HG03280 (cell line): Measurements from ENCODE around the gene RAC3.

Experiments
- ATAC-seq: cut with Tn5 transposase; IDR thresholded peaks from one replicate; pipeline ENCODE4 v1.9.1; 2021; ENCODE audit warnings: mild to moderate bottlenecking, moderate library complexity; ENCODE audit not compliant: unreplicated experiment

The RAC3 gene

DNA sequence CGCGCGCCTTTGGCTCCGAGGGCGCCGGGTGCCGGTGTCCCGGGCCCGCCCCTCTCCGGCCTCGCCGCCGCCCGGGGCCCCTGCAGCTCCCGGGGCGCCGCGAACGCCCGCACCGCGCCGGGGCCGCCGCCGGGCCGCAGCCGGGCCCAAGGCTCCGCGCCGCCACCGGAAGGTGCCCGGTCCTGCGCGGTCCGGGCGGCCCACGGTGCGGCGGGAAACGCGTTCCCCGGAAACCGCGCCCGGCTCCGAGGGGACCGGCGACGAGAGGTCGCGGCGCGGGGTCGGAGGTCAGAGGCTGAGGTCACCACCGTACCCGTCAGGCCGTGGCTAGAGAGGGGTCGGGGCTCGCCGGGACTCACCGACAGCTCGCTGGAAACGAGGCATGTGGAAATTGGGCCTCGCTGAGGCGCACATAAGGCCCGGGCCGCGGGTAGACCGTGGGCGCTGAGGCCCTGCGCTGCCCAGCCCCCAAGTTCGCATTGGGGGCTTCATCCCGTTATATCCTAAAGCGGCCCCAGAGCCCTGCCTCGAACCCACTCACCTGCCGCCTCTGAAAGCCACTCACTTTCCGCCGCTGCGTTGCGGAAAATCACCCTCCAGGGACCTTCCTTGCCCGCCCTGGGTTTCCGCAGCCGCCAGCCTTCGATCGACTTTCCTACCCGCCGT lies 34.3 kb downstream of the RAC3 start, which contains the start of gene DUS1L:
TSS of gene DUS1L (minus strand) at position 167 of the 666 bp plus-strand sequence. CDS start 745 bp downstream, outside the sequence.
- peak; percentile 81 for ATAC-seq

GRCh38 chr17:82070611-82071010 lies 39.1 kb downstream of the RAC3 start:
- no peak for ATAC-seq

DNA sequence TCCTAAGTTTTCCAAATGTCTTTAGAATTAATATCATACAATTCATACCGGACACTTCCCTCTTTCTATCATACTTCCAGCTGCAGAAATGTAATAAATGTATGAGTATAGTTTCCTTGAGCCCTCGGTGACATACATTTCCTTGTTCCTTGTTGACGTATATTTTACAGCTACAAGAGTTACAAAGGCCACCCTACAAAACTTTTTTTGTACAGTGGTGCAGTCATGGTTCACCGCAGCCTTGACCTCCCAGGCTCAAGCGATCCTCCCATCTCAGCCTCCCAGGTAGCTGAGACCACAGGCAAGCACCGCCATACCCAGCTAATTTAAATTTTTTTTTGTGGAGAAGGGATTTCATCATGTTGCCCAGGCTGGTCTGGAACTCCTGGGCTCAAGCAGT lies 41.3 kb downstream of the RAC3 start:
- ATAC-seq = no peak

DNA sequence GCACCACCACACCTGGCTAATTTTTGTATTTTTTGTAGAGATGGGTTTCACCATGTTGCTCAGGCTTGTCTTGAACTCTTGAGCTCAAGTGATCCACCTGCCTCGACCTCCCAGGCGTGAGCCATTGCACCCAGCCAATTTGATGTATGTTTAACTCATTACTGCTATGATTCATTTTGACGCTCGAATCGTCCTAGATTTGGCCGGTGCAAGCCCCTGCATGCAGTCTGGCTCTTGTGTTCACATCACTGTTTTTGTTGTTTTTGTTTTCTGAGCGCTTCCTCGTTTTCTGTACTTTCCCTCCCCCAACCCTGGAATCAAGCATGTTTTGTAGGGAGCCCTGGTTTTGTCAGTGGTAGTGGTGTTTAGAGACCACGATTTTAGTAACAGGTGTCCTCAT lies 42.0 kb downstream of the RAC3 start:
- ATAC-seq = no peak

DNA sequence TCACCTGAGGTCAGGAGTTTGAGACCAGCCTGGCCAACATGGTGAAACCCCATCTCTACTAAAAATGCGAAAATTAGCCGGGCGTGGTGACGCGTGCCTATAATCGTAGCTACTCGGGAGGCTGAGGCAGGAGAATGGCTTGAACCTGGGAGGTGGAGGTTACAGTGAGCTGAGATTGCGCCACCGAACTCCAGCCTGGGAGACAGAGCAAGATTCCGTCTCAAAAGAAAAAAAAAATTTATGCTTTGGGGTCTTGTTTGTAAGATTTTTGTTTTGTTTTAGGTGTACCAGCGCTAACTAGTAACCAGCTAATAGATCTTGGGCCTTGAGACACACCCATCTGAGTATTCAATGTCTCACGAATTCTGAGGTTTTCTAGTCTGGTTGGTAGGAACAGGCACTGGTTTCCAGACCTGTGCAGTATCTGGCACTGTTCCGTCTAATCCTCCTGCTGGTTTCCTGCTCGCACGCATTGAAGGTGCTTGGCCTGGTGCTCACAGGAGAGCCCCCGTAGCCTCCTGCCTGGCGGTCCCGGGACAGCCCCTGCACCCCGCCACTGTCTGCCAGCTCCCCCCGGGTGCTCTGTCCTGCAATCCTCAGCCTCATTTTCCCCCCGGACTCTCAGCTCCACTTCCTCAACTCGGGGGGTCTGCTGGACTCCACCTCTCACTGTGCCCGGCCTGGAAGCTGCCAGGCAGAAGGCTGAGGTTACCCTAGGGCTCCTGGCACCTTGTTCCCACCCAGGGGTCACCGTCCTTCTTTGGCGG lies 44.7 kb downstream of the RAC3 start:
- ATAC-seq = no peak

DNA sequence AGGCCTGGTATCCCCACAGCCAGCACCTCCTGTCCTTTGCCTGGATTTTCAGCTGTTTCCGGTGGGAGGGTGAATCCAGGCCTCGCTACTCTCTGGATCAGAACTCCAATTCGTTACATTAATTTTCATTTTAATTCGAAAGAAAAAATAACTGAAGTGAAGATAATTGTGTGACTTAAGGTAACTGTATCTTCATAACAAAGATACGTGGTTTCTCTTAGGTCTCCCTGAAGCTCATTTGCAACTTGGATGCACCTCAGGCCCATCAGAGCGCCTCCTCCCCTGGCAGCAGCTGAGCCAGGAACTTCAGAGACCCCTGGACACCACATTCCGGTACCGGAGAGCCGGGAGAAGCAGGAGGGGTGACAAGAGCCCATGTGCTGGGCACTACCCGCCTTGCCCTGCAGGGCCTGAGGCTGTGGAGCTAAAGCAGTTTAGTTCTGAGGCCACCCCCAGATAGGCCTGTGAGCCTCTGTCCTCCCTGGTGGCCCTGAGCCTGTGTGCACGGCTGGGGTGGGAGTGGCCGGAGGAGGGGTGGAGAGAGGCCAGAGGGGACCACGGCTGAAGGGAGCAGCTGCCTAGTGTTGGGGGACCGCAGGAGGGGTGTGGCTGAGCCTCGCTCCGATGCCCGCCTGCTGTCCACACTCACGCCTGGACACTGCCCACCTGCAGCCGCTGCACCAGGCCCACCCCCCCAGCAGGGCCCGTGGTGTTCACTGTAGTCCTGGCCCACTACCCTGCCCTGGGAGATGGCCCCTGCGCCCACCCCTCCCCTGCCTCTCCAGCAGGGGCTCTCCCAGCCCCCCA lies 45.5 kb downstream of the RAC3 start:
- no peak for ATAC-seq

DNA sequence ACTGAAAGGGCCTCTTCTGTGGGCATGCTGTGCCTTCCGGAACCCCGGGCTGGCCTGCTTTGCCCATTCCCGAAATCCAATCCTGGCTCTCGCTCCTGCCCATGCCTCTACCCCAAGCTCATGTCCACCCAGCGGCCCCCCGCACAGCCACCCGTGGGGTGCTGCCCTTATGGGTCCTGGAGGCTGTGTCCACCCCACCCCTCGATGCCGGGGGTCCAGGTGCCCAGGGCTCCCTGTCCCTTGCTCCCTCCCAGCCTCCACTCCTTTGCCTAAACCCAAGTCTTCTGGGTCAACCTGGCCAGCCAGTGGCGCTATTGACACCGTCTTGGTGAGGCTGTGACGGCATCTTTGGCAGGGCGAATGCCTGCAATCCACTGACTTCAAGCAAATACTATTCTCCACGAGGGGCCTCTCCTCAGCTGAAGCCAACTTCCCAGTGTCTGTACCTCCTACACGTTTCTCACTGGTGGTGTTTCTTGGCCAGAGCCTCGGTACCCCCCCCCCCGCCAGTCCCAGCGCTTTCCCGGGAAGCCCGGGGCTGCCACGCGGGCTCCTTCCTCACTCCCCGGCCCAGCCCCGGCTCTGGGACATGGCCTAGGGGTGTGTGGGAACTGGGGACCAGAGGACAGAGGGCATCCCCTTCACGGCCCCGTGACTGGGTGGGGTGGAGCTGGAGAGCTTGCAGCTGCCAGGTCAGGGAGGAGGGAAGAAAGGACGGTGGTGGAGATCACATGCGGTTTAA lies 46.3 kb downstream of the RAC3 start:
- no peak for ATAC-seq

- no peak for ATAC-seq
Measured at GRCh38 chr17:82078433-82078832, 47.0 kb downstream of the RAC3 start.

- ATAC-seq = no peak
Measured at GRCh38 chr17:82079001-82079677, 47.7 kb downstream of the RAC3 start.

DNA sequence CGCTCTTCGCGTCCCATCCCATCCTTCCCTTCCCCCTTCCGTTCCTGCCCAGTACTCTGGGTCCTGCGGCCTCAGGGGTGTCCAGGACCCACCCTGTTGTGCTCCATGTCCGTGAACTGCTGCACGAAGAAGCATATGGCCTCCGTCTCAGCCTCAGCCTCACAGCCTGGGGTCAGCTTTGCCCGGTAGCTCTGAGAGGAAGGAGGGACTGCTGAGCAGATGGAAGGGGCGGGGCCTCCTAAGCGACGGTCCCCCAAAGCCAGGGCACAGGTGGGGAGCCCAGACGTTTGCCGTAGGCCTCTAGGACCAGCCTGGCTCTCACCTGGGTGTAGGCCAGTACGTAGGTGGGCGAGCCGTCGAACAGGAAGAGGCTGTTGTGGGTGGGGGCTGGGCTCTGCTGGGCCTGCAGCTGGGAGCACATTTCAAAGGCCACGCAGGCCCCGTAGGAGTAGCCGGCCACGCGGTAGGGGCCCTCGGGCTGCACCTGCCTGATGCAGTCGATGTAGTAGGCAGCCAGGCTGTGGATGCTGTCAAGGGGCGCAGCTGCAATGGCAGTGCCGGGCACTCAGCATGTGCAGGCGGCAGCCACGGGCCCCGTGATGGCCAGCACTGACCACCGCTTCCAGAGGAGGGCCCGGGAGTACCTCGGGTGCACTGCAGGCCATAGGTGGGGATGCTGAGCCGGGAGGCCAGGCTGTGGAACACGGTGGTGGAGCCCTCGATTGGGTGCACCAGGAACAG lies 48.7 kb downstream of the RAC3 start:
- no peak for ATAC-seq

GRCh38 chr17:82080789-82081464 lies 49.4 kb downstream of the RAC3 start:
- ATAC-seq = no peak

DNA sequence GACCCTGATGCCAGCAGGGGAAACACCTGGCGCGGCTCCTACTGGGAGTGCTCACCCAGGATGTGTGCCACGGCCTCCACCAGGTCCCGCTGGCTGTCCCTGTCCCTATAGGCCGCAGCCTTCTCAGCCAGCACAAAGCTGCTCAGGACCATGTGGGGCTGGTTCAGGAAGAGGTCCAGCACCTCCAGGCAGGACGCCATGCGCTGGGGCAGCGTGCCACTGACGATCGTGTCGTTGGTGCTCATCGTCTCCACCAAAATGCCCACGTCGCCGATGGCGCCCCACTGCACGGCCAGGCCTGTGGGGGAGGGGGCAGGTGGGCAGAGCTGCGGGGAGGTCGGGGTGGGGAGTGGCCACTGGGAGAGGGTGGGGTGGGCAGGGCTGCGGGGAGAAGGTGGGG lies 50.1 kb downstream of the RAC3 start:
- ATAC-seq = no peak

DNA sequence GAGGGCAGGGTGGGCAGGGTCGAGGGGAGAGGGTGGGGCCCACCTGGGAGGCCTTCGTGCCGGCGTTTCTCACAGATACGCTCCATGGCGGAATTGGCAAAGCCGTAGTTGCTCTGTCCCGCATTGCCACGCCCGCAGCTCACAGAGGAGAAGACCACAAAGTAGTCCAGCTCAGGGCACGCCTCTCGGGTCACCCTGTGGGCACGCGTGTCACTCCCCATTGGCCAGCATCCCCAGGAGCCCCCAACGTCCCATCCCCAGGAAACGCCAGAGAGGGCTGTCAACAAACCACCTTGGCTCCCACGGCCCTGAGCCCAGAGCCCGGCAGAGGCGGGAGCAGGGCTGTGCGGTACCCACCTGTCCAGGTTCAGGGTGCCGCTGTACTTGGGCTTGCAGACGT lies 50.5 kb downstream of the RAC3 start:
- no peak for ATAC-seq

DNA sequence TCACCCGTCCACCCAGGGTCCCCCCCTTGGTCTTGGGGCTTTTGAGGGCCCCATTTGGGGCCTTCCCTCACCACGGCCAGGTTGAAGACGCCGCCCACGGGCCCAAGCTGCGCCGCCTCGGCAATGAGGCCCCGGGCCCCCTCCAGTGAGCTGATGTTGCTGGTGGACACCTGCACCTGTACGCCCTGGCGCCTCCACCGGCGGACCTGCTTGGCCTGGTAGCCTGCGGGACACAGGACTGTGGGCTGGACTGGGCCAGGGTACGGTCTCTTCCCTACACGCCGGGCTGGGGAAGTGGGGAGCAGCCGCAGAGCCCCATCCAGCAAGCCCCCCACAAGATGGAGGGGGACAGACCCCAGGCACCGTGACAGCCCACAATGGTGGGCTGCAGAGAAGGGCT lies 51.0 kb downstream of the RAC3 start:
- ATAC-seq = no peak

- no peak for ATAC-seq
Measured at GRCh38 chr17:82083009-82083408, 51.5 kb downstream of the RAC3 start.
